OCI-LY1 (cell line): ENCODE measurements around the gene SDK2.

Experiments
- EZH2 ChIP-seq: fragments of 200-600 bp; sonication (generic), shearing (Covaris generic); IDR thresholded peaks from 2 replicates; pipeline ENCODE4 v1.8.0; 2017; ENCODE audit warnings: borderline replicate concordance, mixed run types, mild to moderate bottlenecking, antibody characterized with exemption, low read length, moderate library complexity, mixed read lengths
- TF ChIP-seq, protein P1 (sequence below): fragments of 200-600 bp; sonication (generic), shearing (Covaris generic); IDR thresholded peaks from 2 replicates; pipeline ENCODE4 v1.5.1; 2017; ENCODE audit warnings: mild to moderate bottlenecking, antibody characterized with exemption, low read length, moderate library complexity, mixed read lengths

DNA sequence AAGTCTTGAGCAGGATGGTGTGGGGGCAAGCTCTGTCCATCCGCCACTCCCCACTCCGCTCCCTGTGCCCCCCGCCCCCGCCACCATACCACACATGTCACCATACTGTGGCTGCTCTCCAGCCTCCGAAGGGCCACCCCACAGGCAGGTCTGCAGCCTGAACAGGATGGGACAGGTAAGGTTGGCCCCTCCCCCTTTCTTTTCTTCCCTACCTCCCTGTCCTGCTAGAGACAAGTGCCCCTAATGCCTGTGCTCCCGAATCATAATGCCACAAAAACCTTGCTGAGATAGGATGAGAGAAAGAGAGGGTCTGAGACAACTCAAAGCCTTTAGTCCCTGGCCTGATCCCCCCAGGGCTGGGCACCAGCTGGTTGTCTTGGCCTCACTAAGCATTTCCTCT lies 84.7 kb downstream of the SDK2 start:
- TF ChIP-seq, protein P1, sequence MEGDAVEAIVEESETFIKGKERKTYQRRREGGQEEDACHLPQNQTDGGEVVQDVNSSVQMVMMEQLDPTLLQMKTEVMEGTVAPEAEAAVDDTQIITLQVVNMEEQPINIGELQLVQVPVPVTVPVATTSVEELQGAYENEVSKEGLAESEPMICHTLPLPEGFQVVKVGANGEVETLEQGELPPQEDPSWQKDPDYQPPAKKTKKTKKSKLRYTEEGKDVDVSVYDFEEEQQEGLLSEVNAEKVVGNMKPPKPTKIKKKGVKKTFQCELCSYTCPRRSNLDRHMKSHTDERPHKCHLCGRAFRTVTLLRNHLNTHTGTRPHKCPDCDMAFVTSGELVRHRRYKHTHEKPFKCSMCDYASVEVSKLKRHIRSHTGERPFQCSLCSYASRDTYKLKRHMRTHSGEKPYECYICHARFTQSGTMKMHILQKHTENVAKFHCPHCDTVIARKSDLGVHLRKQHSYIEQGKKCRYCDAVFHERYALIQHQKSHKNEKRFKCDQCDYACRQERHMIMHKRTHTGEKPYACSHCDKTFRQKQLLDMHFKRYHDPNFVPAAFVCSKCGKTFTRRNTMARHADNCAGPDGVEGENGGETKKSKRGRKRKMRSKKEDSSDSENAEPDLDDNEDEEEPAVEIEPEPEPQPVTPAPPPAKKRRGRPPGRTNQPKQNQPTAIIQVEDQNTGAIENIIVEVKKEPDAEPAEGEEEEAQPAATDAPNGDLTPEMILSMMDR: no peak
- TF ChIP-seq EZH2: no peak
